HG03460 (cell line): Measurements from ENCODE around the gene DGCR2.
"Not testable (repeated sequence)": the region's sequence is repeated elsewhere in the genome, so short reads cannot be mapped to it uniquely, and the experiment has no call there.

Experiments
- ATAC-seq: cut with Tn5 transposase; IDR thresholded peaks from one replicate; pipeline ENCODE4 v1.9.1; 2021; ENCODE audit not compliant: unreplicated experiment

Gene DGCR2

DNA sequence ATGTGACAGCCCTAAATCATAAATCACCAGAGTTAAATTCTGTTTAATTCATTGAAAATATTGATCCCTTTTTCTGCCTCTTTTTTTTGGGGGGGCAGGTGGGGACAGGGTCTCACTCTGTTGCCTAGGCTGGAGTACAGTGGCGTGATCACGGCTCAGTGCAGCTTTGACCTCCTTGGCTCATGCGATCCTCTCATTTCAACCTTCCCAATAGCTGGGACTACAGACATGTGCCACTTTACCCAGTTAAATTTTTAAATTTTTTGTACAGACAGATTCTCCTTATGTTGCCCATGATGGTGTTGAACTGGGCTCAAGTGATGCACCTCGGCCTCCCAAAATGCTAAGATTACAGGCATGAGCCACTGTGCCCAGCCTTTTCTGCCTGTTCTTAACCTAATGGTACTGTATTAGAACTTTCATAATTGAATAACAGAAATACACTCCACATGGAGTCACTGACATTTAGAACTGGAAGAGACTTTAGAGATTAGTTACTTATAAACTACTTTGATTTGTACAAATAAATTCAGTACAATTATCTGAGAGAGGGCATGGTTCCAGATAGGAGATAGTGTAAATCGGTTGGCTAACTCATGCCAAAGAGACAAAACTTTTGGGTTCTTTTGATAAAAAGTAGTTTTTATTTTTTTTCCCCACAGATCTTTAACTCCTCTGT, 109.8 kb downstream of the DGCR2 start:
- ATAC-seq, result no peak

DNA sequence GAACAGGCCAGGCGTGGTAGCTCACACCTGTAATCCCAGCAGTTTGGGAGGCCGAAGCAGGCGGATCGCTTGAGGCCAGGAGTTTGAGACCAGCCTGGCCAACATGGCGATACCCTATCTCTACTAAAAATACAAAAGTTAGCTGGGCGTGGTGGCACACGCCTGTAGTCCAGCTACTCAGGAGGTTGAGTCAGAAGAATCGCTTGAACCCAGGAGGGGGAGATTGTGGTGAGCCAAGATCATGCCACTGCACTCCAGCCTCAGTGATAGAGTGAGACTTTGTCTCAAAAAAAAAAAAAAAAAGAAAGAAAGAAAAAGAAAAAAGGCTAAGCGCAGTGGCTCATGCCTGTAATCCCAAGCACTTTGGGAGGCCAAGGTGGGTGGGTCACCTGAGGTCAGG, 110.6 kb downstream of the DGCR2 start:
- not testable (repeated sequence) for ATAC-seq

DNA sequence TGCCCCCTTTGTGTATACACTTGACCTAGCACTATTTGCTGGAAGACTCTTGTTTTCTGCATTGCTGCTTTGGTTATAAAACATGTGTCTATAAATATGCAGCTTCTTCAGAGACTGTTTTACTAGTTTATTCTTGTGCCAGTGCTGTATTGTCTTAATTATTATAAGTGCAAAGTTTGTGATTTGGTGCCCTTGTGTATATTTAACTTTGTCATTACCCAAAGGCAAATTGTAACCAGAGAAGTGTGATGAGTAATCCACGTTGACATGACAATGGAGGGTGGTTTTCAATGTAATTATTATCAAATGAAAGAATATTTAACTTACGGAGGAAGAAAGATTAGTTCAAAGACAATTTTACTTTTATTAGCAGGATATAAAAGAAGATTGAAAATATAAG, 111.1 kb downstream of the DGCR2 start:
- ATAC-seq, result no peak

GRCh38 chr22:19005905-19006304, 116.3 kb downstream of the DGCR2 start:
- ATAC-seq, result no peak

DNA sequence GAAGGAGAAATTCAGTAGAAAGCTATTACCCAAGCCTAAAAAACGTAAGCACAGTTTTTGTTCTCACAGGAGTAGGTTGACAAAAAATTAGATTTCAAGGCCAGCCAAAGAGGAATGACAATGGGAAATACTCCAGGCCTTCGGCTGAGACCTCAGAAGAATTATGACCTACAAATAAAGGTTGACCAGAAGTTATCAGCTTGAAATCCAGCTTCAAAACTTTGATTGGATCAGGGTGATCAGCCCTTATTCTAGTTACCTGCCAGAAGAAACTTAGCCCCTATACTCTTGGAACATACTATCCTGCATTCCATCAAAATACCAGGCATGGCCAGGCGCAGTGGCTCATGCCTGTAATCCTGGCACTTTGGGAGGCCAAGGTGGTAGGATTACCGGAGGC, 117.7 kb downstream of the DGCR2 start:
- no peak for ATAC-seq

- no peak for ATAC-seq
These were observed 118.7 kb downstream of the DGCR2 start for GRCh38 chr22:19003508-19003907.

DNA sequence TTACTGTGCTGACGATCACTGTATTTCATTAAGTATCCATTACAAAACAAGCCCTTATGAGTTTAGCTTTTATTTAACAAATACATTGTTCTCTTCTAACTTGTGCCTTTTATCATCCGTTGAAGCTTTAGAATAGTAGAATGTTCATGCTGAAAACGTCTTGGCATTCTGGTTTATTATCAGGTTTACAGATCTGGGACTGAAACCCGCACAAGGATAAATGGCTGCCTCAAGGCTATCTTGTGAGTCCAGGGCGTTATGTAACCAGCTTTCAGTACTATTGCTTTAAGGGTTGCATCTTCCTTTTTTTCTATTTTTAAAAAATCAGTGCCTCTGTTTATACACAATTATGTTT, 119.6 kb downstream of the DGCR2 start:
- ATAC-seq, result no peak

DNA sequence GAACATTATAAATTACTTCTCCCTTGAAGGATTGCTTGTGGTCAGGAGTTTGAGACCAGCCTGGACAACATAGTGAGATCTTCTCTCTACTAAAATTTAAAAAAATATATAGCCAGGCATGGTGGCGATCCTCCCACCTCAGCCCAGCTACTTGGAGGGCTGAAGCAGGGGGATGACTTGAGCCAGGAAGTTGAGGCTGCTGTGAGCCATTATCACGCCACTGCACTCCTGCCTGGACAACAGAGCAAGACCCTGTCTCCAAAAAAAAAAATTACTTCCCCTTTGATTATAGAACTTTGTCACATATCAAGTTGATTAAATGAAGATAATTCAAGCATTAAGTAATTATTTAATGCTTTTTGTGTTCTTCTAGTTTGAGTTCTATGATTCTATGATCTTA, 121.0 kb downstream of the DGCR2 start:
- no peak for ATAC-seq

DNA sequence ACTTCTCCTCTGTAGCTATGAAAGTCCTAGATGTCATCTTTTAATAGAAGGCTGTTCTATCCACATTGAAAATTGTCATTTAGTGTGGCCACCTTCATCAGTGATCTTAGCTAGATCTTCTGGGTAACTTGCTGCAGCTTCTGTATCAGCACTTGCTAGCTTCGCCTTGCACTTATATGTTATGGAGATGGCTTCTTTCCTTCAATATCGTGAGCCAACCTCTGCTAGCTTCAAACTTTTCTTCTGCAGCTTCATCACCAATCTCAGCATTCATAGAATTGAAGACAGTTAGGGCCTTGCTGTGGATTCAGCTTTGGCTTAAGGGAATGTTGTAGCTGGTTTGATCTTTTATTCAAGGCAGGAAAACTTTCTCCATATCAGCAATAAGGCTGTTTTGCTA, 122.1 kb downstream of the DGCR2 start:
- ATAC-seq, result not testable (repeated sequence)

DNA sequence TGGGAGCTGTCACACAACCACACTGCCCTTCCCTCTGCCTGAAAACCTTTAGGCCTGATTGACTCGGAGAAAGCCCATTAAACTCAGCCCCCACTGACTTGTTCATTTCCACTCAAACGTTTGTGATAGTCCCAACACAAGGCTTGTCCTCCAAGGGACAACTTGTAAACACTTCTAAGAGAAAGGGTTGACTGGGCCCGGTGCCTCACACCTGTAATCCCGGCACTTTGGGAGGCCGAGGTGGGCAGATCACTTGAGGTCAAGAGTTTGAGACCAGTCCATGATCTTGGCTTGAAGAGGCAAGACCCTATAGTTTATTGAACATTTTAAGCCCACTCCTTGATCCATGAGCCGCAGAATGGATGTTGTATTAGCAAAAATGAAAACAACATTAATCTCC, 122.8 kb downstream of the DGCR2 start:
- ATAC-seq, result no peak

DNA sequence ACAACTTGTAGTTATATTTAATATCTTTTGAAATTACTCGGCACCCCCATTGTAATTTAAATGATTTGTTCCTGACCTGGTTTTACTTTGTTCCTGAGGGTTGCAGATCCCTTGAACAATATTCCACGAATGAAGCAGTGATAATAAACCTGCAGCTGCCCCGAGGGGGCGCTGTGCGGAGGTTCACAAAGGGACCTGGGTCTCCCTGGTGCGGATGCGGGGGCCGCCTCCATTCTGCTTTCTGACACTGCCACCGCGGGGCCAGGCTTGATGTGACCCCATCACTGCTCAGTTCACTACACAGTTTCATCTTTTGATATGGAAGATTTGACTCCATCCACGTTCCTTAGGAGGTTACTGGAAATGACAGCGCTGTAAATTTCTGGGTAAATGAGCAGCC, 123.2 kb downstream of the DGCR2 start:
- ATAC-seq, result no peak

GRCh38 chr22:18997925-18998315, 124.3 kb downstream of the DGCR2 start:
- ATAC-seq, result no peak

DNA sequence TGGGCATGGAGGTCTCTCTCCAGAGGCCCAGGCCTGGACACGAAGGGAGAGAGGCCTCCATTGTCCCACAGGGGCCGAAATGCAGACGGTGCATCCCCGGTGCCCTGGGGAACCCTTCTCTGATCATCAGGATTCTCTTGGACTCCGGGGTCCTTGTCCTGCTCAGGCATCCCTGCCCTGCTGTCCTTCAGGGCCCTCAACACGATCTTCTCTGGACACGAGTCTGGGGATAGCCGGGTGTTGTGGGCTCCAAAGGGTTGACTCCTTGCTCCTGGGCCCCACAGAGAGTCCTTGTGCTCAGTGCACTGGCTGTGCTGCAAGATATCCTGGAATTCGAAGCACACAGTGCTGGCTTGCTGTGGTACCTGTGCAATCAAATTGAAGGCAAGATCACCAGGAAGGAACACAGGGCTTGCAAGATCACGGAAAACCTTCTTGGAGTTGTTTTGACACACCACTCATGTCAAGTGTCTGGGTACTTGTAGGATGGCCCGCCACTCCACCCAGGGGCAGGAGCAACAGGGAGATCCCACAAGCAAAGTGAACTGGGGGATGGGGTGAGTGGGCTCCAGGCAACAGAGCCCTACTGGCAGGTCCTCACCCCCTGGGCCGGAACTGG, 124.8 kb downstream of the DGCR2 start:
- ATAC-seq, result no peak

- ATAC-seq, result no peak
These were observed 125.8 kb downstream of the DGCR2 start for GRCh38 chr22:18996376-18996900.

- no peak for ATAC-seq
These were observed 126.9 kb downstream of the DGCR2 start for GRCh38 chr22:18995327-18995711.

GRCh38 chr22:18994701-18995326, 127.4 kb downstream of the DGCR2 start:
- no peak for ATAC-seq

- no peak for ATAC-seq
These were observed 128.2 kb downstream of the DGCR2 start for GRCh38 chr22:18994056-18994455.

DNA sequence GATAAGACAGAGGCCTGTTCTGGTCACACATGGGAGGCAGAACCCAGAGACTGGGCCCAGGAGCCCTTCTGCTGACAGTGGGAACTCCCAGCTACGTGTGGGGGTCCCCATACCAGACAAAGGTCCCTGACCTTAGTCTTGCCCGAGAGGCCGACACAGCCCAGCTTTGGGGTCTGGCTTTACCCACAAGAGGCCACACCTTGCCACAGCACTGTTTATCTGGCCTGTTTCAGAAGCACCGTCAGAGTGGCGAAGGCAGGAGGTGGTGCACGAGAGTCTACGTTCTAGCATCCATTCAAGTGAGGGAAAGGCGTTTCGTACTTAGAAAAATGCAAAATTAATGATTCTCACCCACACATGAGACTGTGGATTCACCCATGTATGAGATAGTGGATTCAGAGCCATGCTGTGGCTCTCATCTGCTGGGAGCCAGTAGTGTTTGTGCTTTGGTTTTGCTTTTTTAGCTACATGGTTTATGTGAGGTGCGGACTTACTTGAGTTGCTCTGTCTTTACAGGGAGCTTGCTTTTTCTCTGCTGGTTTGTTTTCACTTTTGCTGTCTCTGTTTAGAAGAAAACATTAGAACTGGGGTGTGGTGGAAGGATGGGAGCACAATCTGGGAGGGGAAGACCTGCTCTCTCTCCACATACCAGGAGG, 129.5 kb downstream of the DGCR2 start:
- ATAC-seq, result no peak

DNA sequence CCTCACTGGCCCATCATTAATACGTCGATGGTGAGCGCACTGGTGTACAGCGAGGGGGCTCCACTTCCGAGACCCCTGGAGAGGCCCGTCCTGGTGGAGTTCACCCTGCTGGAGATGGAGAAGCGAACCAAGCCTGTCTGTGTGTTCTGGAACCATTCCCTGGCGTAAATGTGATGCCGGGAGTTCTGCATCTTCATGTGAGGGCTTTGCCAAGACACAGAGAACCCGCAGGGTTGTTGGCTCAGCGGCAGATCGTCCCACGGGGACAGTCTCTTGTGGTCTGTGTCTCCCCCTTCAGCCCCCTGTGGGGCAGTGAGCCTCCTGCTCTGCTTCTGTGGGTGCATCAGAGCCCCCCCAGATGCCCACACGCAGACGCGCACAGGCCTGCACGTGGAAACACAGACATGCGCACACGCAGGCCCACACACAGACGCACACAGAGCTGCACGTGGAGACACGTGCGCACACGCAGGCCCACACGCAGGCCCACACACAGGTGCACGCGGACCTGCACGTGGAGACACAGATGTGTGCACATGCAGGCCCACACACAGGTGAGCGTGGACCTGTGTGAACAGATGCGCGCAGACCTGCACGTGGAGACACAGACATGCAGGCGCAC, 130.3 kb downstream of the DGCR2 start:
- no peak for ATAC-seq

DNA sequence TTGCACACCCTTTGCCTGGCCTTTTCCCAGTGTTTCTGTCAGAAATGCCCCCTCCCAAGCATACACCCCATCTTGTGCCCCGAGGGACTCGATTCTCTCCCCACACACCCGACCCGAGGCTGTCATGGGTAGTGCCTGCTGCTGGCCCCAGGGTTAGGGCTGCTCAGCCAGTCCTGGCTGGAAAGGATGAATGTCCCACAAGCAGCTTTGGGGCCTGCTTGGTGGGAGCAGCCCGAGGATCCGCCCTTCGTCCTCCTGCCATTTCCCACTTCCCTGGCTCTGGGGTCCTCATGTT, 131.1 kb downstream of the DGCR2 start:
- no peak for ATAC-seq

DNA sequence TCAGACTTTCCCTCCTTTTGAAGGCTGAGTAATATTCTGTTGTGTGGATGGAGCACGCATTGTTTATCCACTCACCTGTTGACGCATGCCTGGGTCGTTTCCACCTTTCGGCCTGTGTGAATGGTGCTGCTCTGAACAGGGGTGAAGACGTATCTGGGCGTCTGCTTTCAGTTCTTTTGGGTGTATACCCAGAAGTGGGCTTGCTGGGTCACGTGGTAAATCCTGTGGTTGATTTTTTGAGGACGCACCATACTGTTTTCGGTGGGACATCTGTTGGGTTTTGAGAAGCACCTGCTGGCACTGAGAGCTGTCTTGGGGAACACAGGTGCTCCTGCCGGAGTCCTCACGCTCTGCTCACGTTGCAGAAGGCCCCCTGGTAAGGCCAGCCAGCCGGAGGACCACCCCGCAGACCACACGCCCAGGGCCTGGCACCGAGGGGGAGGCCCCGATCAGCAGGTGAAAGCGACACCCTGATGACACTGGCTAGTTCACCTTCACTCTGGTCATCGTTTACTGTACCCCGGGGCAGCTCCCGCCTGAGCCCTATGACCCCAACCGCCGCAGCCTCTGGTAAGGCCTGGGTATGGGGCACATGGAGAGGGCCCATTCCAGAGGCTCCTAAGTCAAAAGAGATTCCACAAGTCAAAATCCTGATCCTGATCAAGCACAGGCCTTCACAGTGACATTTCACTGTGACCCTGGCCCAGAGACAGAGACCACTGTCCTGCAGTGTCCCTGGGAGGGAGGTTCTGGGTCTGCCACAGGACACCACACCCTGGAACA, 131.7 kb downstream of the DGCR2 start:
- ATAC-seq, result no peak
